HuH-7.5 (cell line): ENCODE measurements around the gene TLL1.

Experiments
- DNase-seq: peaks from one replicate; pipeline ENCODE4 v3.0.0; 2011; ENCODE audit warnings: low spot score

TLL1 gene

GRCh38 chr4:165894159-165894558 is 21.1 kb downstream of the TLL1 start:
- no peak for DNase-seq

- no peak for DNase-seq
Observed at GRCh38 chr4:165905405-165906027, 32.5 kb downstream of the TLL1 start.

GRCh38 chr4:165906272-165906671 is 33.2 kb downstream of the TLL1 start:
- DNase-seq: no peak

- DNase-seq: no peak
Observed at GRCh38 chr4:165909947-165910346, 36.9 kb downstream of the TLL1 start.

GRCh38 chr4:165915215-165915614 is 42.2 kb downstream of the TLL1 start:
- no peak for DNase-seq

GRCh38 chr4:165921546-165921945 is 48.5 kb downstream of the TLL1 start:
- no peak for DNase-seq

GRCh38 chr4:165922747-165923146 is 49.7 kb downstream of the TLL1 start:
- DNase-seq: no peak

- no peak for DNase-seq
Observed at GRCh38 chr4:165926307-165926706, 53.3 kb downstream of the TLL1 start.

GRCh38 chr4:165927366-165927765 is 54.3 kb downstream of the TLL1 start:
- no peak for DNase-seq

- no peak for DNase-seq
Observed at GRCh38 chr4:165927815-165928214, 54.8 kb downstream of the TLL1 start.

GRCh38 chr4:165928601-165929000 is 55.6 kb downstream of the TLL1 start:
- no peak for DNase-seq

- no peak for DNase-seq
Observed at GRCh38 chr4:165929662-165930061, 56.6 kb downstream of the TLL1 start.

- no peak for DNase-seq
Observed at GRCh38 chr4:165931741-165932140, 58.7 kb downstream of the TLL1 start.

GRCh38 chr4:165944900-165945299 is 71.9 kb downstream of the TLL1 start:
- DNase-seq: no peak

GRCh38 chr4:165945991-165946390 is 73.0 kb downstream of the TLL1 start:
- no peak for DNase-seq

GRCh38 chr4:165947019-165947418 is 74.0 kb downstream of the TLL1 start:
- DNase-seq: no peak

- DNase-seq: no peak
Observed at GRCh38 chr4:165953181-165953580, 80.1 kb downstream of the TLL1 start.

- DNase-seq: no peak
Observed at GRCh38 chr4:165963621-165964020, 90.6 kb downstream of the TLL1 start.

GRCh38 chr4:165964591-165964990 is 91.6 kb downstream of the TLL1 start:
- no peak for DNase-seq

- no peak for DNase-seq
Observed at GRCh38 chr4:165965503-165965902, 92.5 kb downstream of the TLL1 start.

GRCh38 chr4:165966833-165967232 is 93.8 kb downstream of the TLL1 start:
- DNase-seq: no peak

- DNase-seq: no peak
Observed at GRCh38 chr4:165967486-165967885, 94.4 kb downstream of the TLL1 start.

- DNase-seq: no peak
Observed at GRCh38 chr4:165970703-165971420, 97.8 kb downstream of the TLL1 start.

- DNase-seq: no peak
Observed at GRCh38 chr4:165971446-165971845, 98.4 kb downstream of the TLL1 start.
